Measurements from ENCODE around the gene CSF1R.

GRCh38 chr5:150103678-150104549, 17.6 kb upstream of the CSF1R start:
- TF ChIP-seq CTCF (IDR thresholded peaks at IDR 0.05; ENCODE audit: poor library complexity, severe bottlenecking) (no peak), EP300 (conservative IDR thresholded peaks at IDR 0.05; ENCODE audit: poor library complexity, severe bottlenecking) (no peak), EZH2 (IDR thresholded peaks at IDR 0.05; ENCODE audit: borderline replicate concordance, insufficient read depth, low read length, poor library complexity, severe bottlenecking) (no peak), POLR2AphosphoS5 (IDR thresholded peaks at IDR 0.05) (no peak), REST (IDR thresholded peaks at IDR 0.05; ENCODE audit: borderline replicate concordance) (no peak), TAF1 (IDR thresholded peaks at IDR 0.05; ENCODE audit: low read depth) (no peak), RAD21 (conservative IDR thresholded peaks at IDR 0.05) (no peak), SMC3 (conservative IDR thresholded peaks at IDR 0.05; ENCODE audit: poor library complexity) (no peak)

Data from neural cell (in vitro differentiated cells).